GM13977 (cell line): ENCODE data around the gene SSH2.
A peak's percentile ranks its signal among the peaks of the same experiment; 100 is the strongest.

Experiments used
- DNase-seq: peaks from one replicate; pipeline ENCODE4 v3.0.0; 2012; ENCODE audit warnings: low spot score
- in situ Hi-C: fragments of 300-500 bp; cut with MboI; formaldehyde crosslinking; loops from one replicate; pipeline ENCODE4 v1.12.0; 2022; ENCODE audit warnings: low sequenced_read_pairs, low pct_unique_long_range_greater_than_20kb, mixed read lengths, inconsistent platforms; ENCODE audit not compliant: unreplicated experiment
- TF ChIP-seq, protein P1 (sequence below): IDR thresholded peaks from 2 replicates; pipeline ENCODE4 v1.5.1; 2012; ENCODE audit warnings: mild to moderate bottlenecking, control low read depth; ENCODE audit not compliant: insufficient read depth; ENCODE audit errors: extremely low read depth, missing control alignments

Gene SSH2, protein sequence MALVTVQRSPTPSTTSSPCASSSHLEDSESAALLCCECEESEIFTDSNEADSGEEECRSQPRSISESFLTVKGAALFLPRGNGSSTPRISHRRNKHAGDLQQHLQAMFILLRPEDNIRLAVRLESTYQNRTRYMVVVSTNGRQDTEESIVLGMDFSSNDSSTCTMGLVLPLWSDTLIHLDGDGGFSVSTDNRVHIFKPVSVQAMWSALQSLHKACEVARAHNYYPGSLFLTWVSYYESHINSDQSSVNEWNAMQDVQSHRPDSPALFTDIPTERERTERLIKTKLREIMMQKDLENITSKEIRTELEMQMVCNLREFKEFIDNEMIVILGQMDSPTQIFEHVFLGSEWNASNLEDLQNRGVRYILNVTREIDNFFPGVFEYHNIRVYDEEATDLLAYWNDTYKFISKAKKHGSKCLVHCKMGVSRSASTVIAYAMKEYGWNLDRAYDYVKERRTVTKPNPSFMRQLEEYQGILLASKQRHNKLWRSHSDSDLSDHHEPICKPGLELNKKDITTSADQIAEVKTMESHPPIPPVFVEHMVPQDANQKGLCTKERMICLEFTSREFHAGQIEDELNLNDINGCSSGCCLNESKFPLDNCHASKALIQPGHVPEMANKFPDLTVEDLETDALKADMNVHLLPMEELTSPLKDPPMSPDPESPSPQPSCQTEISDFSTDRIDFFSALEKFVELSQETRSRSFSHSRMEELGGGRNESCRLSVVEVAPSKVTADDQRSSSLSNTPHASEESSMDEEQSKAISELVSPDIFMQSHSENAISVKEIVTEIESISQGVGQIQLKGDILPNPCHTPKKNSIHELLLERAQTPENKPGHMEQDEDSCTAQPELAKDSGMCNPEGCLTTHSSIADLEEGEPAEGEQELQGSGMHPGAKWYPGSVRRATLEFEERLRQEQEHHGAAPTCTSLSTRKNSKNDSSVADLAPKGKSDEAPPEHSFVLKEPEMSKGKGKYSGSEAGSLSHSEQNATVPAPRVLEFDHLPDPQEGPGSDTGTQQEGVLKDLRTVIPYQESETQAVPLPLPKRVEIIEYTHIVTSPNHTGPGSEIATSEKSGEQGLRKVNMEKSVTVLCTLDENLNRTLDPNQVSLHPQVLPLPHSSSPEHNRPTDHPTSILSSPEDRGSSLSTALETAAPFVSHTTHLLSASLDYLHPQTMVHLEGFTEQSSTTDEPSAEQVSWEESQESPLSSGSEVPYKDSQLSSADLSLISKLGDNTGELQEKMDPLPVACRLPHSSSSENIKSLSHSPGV (N-terminal part only)

DNA sequence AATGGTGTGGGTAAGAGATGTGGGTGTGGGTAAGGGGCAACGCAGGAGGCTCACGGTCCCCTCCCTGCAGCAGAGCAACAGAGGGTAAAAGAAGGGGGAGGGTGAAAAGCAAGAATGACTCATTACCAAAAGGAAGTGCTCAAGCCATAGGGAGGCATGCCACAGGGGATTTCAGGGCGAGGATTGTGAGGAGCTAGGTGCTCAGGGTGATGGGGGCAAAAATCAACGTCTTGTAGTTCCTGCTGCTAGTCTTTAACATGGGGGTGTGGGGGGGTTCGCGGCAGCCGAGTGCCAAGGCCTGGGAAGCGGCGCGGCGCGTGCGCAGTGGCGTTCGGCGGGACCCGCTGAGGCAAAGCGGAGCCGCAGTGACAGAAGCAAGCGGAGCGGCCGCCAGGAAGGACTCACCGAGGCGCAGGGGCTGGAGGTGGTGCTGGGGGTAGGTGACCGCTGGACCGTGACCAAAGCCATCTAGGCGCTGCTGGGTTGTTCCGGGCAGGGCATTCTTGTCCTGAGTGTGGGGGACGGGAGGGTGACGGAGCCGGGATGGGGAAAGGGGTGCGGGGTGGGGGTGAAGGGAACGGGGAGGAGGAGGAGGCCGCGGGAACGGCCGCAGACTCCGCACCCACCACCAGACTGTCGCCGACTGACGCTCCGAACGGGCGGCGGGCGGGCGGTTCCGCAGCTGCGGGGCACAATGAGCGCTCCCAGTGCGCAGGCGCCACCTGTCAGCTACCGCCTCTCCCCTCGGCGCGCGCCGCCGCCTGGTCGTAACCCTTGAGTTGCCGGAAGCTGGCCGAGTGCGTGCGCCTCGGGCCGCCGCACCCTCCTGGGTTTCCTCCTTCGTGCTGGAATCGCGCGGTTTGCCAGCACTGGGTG, at the start of gene SSH2:
SSH2 (minus strand) TSS at position 696 of the 876 bp plus-strand sequence; CDS start at position 468, 228 bp downstream.
- DNase-seq: peak; percentile 85
- TF ChIP-seq, protein P1, sequence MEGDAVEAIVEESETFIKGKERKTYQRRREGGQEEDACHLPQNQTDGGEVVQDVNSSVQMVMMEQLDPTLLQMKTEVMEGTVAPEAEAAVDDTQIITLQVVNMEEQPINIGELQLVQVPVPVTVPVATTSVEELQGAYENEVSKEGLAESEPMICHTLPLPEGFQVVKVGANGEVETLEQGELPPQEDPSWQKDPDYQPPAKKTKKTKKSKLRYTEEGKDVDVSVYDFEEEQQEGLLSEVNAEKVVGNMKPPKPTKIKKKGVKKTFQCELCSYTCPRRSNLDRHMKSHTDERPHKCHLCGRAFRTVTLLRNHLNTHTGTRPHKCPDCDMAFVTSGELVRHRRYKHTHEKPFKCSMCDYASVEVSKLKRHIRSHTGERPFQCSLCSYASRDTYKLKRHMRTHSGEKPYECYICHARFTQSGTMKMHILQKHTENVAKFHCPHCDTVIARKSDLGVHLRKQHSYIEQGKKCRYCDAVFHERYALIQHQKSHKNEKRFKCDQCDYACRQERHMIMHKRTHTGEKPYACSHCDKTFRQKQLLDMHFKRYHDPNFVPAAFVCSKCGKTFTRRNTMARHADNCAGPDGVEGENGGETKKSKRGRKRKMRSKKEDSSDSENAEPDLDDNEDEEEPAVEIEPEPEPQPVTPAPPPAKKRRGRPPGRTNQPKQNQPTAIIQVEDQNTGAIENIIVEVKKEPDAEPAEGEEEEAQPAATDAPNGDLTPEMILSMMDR: no peak
- in situ Hi-C loops: loop anchor here (5.0 to 25.0 kb wide), 2 partner anchors 122 to 292 kb away; no protein-coding TSS in a partner anchor

DNA sequence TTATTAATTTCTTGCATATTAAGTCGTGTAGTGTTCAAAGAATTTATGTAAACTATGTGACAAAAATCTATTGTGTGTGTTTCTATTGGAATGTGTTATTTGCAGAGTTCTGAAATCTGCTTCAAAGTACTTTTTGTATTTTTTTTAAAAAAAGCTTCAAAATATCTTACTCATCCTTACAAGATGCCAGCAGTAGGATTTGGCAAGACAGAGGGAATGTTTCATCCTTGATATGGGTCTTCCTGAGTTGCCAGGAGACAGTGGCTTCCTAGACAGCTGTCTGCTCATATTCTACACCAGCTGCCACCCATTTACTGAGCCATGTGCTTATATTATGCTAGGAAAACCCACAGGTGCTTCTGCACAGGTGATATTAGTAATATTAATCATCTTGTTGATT, 47.8 kb upstream of the SSH2 start:
- in situ Hi-C loops: no loop called here
- DNase-seq: no peak
- TF ChIP-seq, protein P1: no peak

DNA sequence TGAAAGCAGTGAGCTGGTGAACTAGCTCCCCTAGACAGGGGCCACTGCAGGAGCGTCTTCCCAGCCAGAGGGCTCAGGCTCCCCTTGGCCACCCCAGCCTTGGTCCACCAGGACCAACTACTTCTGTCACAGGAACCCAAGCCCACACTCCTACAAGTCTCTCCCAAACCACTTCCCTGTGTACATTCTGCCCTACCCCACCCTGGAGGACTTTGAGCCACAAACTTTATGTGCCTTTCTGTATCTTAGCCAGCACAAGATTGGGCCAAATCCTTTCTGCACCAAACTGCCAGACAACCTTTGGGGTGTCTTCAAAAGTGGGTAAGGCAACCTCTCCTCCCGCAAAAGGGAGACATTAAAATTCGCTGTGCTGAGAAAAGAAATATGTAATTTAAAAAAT, 43.0 kb upstream of the SSH2 start:
- no peak for DNase-seq
- in situ Hi-C loops: no loop called here
- TF ChIP-seq, protein P1: no peak

DNA sequence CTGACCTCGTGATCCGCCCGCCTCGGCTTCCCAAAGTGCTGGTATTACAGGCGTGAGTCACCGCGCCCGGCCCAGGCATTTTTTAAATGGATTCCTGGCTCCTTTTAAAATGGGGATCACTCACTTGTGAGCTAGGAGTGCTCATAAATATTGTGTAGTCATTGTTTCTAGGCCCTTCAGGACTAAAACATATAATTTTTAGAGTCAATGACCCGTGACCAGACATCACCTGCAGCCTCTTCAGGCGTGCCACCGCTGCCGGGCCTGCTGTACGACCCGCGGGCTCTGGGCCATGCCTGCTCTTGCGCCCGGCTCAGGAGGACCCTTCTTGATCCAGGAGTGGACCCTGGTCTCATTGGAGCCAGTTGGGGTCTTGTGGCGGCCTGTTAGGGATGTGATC, 42.2 kb upstream of the SSH2 start:
- in situ Hi-C loops: no loop called here
- TF ChIP-seq, protein P1: no peak
- no peak for DNase-seq

DNA sequence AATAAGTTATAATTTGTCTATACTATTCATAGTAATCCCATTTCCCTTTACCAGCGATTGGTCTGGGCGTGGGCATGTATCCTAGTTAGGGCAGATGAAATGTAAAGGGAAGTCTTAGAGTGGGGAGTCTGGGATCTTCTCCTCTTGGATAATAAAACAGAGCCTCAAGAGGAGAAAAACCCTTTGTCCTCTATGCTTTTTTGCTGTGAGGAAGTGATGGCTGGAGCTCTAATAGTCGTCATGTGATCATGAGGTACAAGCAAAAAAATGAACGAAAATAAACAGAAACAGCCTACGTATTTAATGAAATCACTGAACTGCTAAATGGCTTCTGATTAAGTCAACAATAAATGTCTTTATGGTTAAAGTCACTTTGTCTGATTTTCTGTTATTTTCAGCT, 38.2 kb upstream of the SSH2 start:
- TF ChIP-seq, protein P1: no peak
- no peak for DNase-seq
- in situ Hi-C loops: no loop called here
